Gastrocnemius medialis (tissue), 4 donors: ENCODE data around the gene ME1. TPM values are rescaled to one million over a fixed set of nuclear protein-coding genes. Genes with fewer than 3 reads are reported as not detected.

Experiments
- ATAC-seq, 2 donors: fragments of 150-250 bp; one replicate each; pipeline ENCODE4 v1.9.1; 2016
- DNase-seq, 2 donors: peaks; one replicate each; pipeline ENCODE4 v3.0.0-alpha.2; 2019
- H3K27ac ChIP-seq, 4 donors: fragments of 200-600 bp; sonication (generic); 1 replicate in 1 of 4; 2 replicates in 3 of 4; pipeline ENCODE4 v1.5.1; 2016 to 2018; ENCODE audit warnings: mild to moderate bottlenecking in 2 of 4, moderate library complexity in 1 of 4
- H3K27me3 ChIP-seq, 3 donors: fragments of 200-600 bp; sonication (generic) in 2 of 3; 1 replicate in 1 of 3; 2 replicates in 2 of 3; pipeline versions ENCODE4 v1.5.1 to v1.6.0; 2016 to 2019; ENCODE audit warnings: mild to moderate bottlenecking in 1 of 3, moderate library complexity in 1 of 3
- H3K36me3 ChIP-seq, 2 donors: fragments of 200-600 bp; sonication (generic) in 1 of 2; one replicate each; pipeline ENCODE4 v1.5.1; 2017 to 2018
- H3K4me1 ChIP-seq, 2 donors: fragments of 200-600 bp; sonication (generic) in 1 of 2; one replicate each; pipeline ENCODE4 v1.5.1; 2016 to 2017; ENCODE audit warnings: mild to moderate bottlenecking in 2 of 2
- H3K4me3 ChIP-seq, 4 donors: fragments of 200-600 bp; sonication (generic) in 3 of 4; 1 replicate in 1 of 4; 2 replicates in 3 of 4; pipeline ENCODE4 v1.5.1; 2016 to 2019; ENCODE audit warnings: mild to moderate bottlenecking in 2 of 4
- H3K9me3 ChIP-seq, 3 donors: fragments of 200-600 bp; sonication (generic) in 2 of 3; 1 replicate in 1 of 3; 2 replicates in 2 of 3; pipeline ENCODE4 v1.5.1; 2016 to 2019
- CTCF ChIP-seq, 5 experiments: fragments of 450-650 bp in 3 of 5; fragments of 200-600 bp in 2 of 5; sonication (generic) in 2 of 5; IDR thresholded peaks in 4 of 5; conservative IDR thresholded peaks in 1 of 5; 1 replicate in 4 of 5; 2 replicates in 1 of 5; pipeline ENCODE4 v1.5.1; 2016 to 2019; ENCODE audit warnings: antibody characterized with exemption in 5 of 5, mild to moderate bottlenecking in 3 of 5, moderate library complexity in 3 of 5
- POLR2A ChIP-seq, 2 donors: fragments of 450-650 bp; IDR thresholded peaks; one replicate each; pipeline ENCODE4 v1.6.1; 2017; ENCODE audit warnings: antibody characterized with exemption in 2 of 2, mild to moderate bottlenecking in 2 of 2, moderate library complexity in 2 of 2
- in situ Hi-C, 4 donors: fragments of 200-750 bp; cut with MboI; loops; one replicate each; pipeline versions ENCODE4 v1.15.0 to v1.8.0; 2017; ENCODE audit warnings: low sequenced_read_pairs in 4 of 4
- intact Hi-C: fragments of 100-400 bp; cut with DNase I; formaldehyde crosslinking; loops from one replicate; pipeline ENCODE4 v1.15.1; 2023; ENCODE audit warnings: low total_unique reads
- total RNA-seq, 4 donors: library from RNA; depleted of rRNA; stranded (reverse); fragments of >200 nt; gene quantifications; one replicate each; pipeline versions ENCODE4 v1.1.0 to v1.2.3, GENCODE V29; 2016

Gene ME1
- total RNA-seq, 4 donors from 2014 or later, result 15.6 to 36.8 (median 25.4) TPM

- H3K36me3 ChIP-seq, result no peaks in the 10 kb centered on the region
- in situ Hi-C loops (no loop called here), intact Hi-C loops (loop anchor here (5.0 kb wide), 1 partner anchor 1382 kb away; no protein-coding TSS in a partner anchor)
- peaks cover 0 to 10% of the 10 kb centered on the region in 2 donors for H3K4me1 ChIP-seq
- ATAC-seq (no peak), DNase-seq (no peak)
- no peak overlapping the region for H3K4me3 ChIP-seq
- H3K27ac ChIP-seq, result no peak overlapping the region
- no peak for TF ChIP-seq CTCF (IDR thresholded peaks at IDR 0.05 in 4 of 5, conservative IDR thresholded peaks at IDR 0.05 in 1 of 5)
- TF ChIP-seq POLR2A (IDR thresholded peaks at IDR 0.05), result no peak
- H3K9me3 ChIP-seq, result no peaks in the 10 kb centered on the region
- no peaks in the 10 kb centered on the region for H3K27me3 ChIP-seq
These were observed 41.2 kb downstream of the ME1 start for GRCh38 chr6:83389606-83390005.

GRCh38 chr6:83385473-83385872 lies 45.4 kb downstream of the ME1 start:
- no peak for TF ChIP-seq POLR2A (IDR thresholded peaks at IDR 0.05)
- no peak for TF ChIP-seq CTCF (IDR thresholded peaks at IDR 0.05 in 4 of 5, conservative IDR thresholded peaks at IDR 0.05 in 1 of 5)
- H3K27me3 ChIP-seq, result no peaks in the 10 kb centered on the region
- in situ Hi-C loops (no loop called here), intact Hi-C loops (loop anchor here (5.0 kb wide), 1 partner anchor 1378 kb away; no protein-coding TSS in a partner anchor)
- H3K4me1 ChIP-seq, result peaks cover 0 to 17% of the 10 kb centered on the region in 2 donors
- DNase-seq, result no peak
- H3K27ac ChIP-seq, result no peak overlapping the region
- H3K4me3 ChIP-seq, result no peak overlapping the region
- no peak for ATAC-seq
- H3K36me3 ChIP-seq, result no peaks in the 10 kb centered on the region
- no peaks in the 10 kb centered on the region for H3K9me3 ChIP-seq

- H3K36me3 ChIP-seq, result no peaks in the 10 kb centered on the region
- H3K9me3 ChIP-seq, result no peaks in the 10 kb centered on the region
- H3K4me1 ChIP-seq, result peaks cover 0 to 11% of the 10 kb centered on the region in 2 donors
- TF ChIP-seq POLR2A (IDR thresholded peaks at IDR 0.05) (no peak), CTCF (IDR thresholded peaks at IDR 0.05 in 4 of 5, conservative IDR thresholded peaks at IDR 0.05 in 1 of 5) (no peak)
- H3K27me3 ChIP-seq, result no peaks in the 10 kb centered on the region
- DNase-seq, result no peak
- ATAC-seq, result no peak
- H3K27ac ChIP-seq, result no peak overlapping the region
- no peak overlapping the region for H3K4me3 ChIP-seq
- intact Hi-C loops (loop anchor here (5.0 kb wide), 1 partner anchor 1377 kb away; no protein-coding TSS in a partner anchor), in situ Hi-C loops (no loop called here)
These were observed 46.1 kb downstream of the ME1 start for GRCh38 chr6:83384751-83385150.

GRCh38 chr6:83381949-83382348 lies 48.9 kb downstream of the ME1 start:
- H3K27ac ChIP-seq, result no peak overlapping the region
- DNase-seq, result no peak
- peaks cover 0 to 11% of the 10 kb centered on the region in 2 donors for H3K4me1 ChIP-seq
- intact Hi-C loops (no loop called here), in situ Hi-C loops (no loop called here)
- ATAC-seq, result no peak
- no peaks in the 10 kb centered on the region for H3K36me3 ChIP-seq
- no peaks in the 10 kb centered on the region for H3K27me3 ChIP-seq
- H3K4me3 ChIP-seq, result no peak overlapping the region
- no peak for TF ChIP-seq CTCF (IDR thresholded peaks at IDR 0.05 in 4 of 5, conservative IDR thresholded peaks at IDR 0.05 in 1 of 5)
- no peak for TF ChIP-seq POLR2A (IDR thresholded peaks at IDR 0.05)
- H3K9me3 ChIP-seq, result no peaks in the 10 kb centered on the region
